HepG2 (cell line): Measurements from ENCODE around the gene ANKRD11. TPM values are rescaled to one million over a fixed set of nuclear protein-coding genes. Genes with fewer than 3 reads are reported as not detected.

Experiments
- FOSL1 ChIP-seq: sonication (generic); formaldehyde crosslinking; IDR thresholded peaks from 2 replicates; pipeline ENCODE4 v1.9.0; 2021; ENCODE audit warnings: missing genetic modification reagents, borderline replicate concordance
- HNRNPLL ChIP-seq: fragments of 200-400 bp; formaldehyde crosslinking; IDR thresholded peaks from 2 replicates; pipeline ENCODE4 v1.6.1; 2017; ENCODE audit warnings: mild to moderate bottlenecking, low read depth, low read length; ENCODE audit not compliant: poor library complexity, severe bottlenecking
- KDM3A ChIP-seq: IDR thresholded peaks from 2 replicates; pipeline ENCODE4 v1.6.1; 2018; ENCODE audit warnings: low read depth, missing compliant biosample characterization
- MED13 ChIP-seq: sonication (generic); formaldehyde crosslinking; IDR thresholded peaks from 2 replicates; pipeline ENCODE4 v1.5.0; 2020; ENCODE audit warnings: missing genetic modification reagents
- MLLT10 ChIP-seq: sonication (generic); formaldehyde crosslinking; IDR thresholded peaks from 2 replicates; pipeline ENCODE4 v1.4.0; 2020; ENCODE audit warnings: missing genetic modification reagents
- NPAS2 ChIP-seq: sonication (generic); formaldehyde crosslinking; IDR thresholded peaks from 2 replicates; pipeline ENCODE4 v1.8.0; 2022; ENCODE audit warnings: mild to moderate bottlenecking, missing genetic modification reagents, borderline replicate concordance
- SALL2 ChIP-seq: sonication (generic); formaldehyde crosslinking; IDR thresholded peaks from 2 replicates; pipeline ENCODE4 v1.8.1; 2023; ENCODE audit warnings: mild to moderate bottlenecking, missing genetic modification reagents, inconsistent platforms
- SIN3A ChIP-seq: IDR thresholded peaks from 2 replicates; pipeline ENCODE4 v1.6.1; 2011; ENCODE audit warnings: low read depth, mild to moderate bottlenecking, control low read depth, low read length, borderline replicate concordance
- SMAD1 ChIP-seq: sonication (generic); formaldehyde crosslinking; IDR thresholded peaks from 2 replicates; pipeline ENCODE4 v1.4.0; 2020; ENCODE audit warnings: missing genetic modification reagents, low read depth, mild to moderate bottlenecking, borderline replicate concordance
- THAP11 ChIP-seq: IDR thresholded peaks from 2 replicates; pipeline ENCODE4 v1.6.1; 2016; ENCODE audit warnings: missing biosample characterization, missing genetic modification reagents
- ZEB1 ChIP-seq: IDR thresholded peaks from 2 replicates; pipeline ENCODE4 v1.6.1; 2012; ENCODE audit warnings: mild to moderate bottlenecking, low read depth, inconsistent platforms; ENCODE audit not compliant: insufficient replicate concordance
- ZFAT ChIP-seq: sonication (generic); formaldehyde crosslinking; conservative IDR thresholded peaks from 2 replicates; pipeline ENCODE4 v1.8.1; 2023; ENCODE audit warnings: missing genetic modification reagents, inconsistent platforms
- ZNF10 ChIP-seq: sonication (generic); formaldehyde crosslinking; IDR thresholded peaks from 2 replicates; pipeline ENCODE4 v1.4.0; 2020; ENCODE audit warnings: mild to moderate bottlenecking, low read depth, missing genetic modification reagents, borderline replicate concordance
- ZNF124 ChIP-seq: sonication (generic); formaldehyde crosslinking; IDR thresholded peaks from 2 replicates; pipeline ENCODE4 v1.4.0; 2020; ENCODE audit warnings: missing genetic modification reagents
- ZNF496 ChIP-seq: sonication (generic); formaldehyde crosslinking; IDR thresholded peaks from 2 replicates; pipeline ENCODE4 v1.8.1; 2023; ENCODE audit warnings: mild to moderate bottlenecking, moderate library complexity, missing genetic modification reagents; ENCODE audit not compliant: insufficient replicate concordance
- ZSCAN21 ChIP-seq: sonication (generic); formaldehyde crosslinking; IDR thresholded peaks from 2 replicates; pipeline ENCODE4 v1.8.0; 2022; ENCODE audit warnings: mild to moderate bottlenecking, missing genetic modification reagents, moderate library complexity, borderline replicate concordance
- polyA plus RNA-seq, 8 experiments: library from polyadenylated mRNA; depleted of rRNA in 3 of 8; stranded (reverse) in 7 of 8; unstranded in 1 of 8; fragments of >200 nt; fragmentation: Illumina TruSeq in 4 of 8; extraction: Trizol in 4 of 8; gene quantifications; 2 replicates each; pipeline versions ENCODE4 v1.2.1 to v1.2.3, GENCODE V29; 2011 to 2016; ENCODE audit warnings: low read depth in 4 of 8, missing spikeins in 1 of 8, mixed read lengths in 1 of 8; ENCODE audit not compliant: insufficient read depth in 1 of 8
- total RNA-seq, 5 experiments: library from RNA; depleted of rRNA; stranded (reverse); fragments of >200 nt; fragmentation: Illumina TruSeq; extraction: Trizol; gene quantifications; 2 replicates each; pipeline ENCODE4 v1.2.3, GENCODE V29; 2016; ENCODE audit warnings: low read depth in 1 of 5
- TF ChIP-seq, protein P1 (sequence below): sonication (generic); formaldehyde crosslinking; IDR thresholded peaks from 2 replicates; pipeline ENCODE4 v1.4.0; 2020; ENCODE audit warnings: mild to moderate bottlenecking, missing genetic modification reagents
- TF ChIP-seq, protein P2 (sequence below): sonication (generic); formaldehyde crosslinking; IDR thresholded peaks from 2 replicates; pipeline ENCODE4 v1.5.0; 2020; ENCODE audit warnings: mild to moderate bottlenecking, missing genetic modification reagents, moderate library complexity
- TF ChIP-seq, protein P3 (sequence below): sonication (generic); formaldehyde crosslinking; IDR thresholded peaks from 2 replicates; pipeline ENCODE4 v1.4.0; 2020; ENCODE audit warnings: missing genetic modification reagents, borderline replicate concordance
- TF ChIP-seq, protein P4 (sequence below): sonication (generic); formaldehyde crosslinking; IDR thresholded peaks from 2 replicates; pipeline ENCODE4 v1.4.0; 2020; ENCODE audit warnings: missing genetic modification reagents

ANKRD11 gene
- total and polyA plus RNA-seq, 2 of the 13 experiments (the other 11 are each of a cell fraction or from before 2014, with no cell fraction given): 21.4 to 38.4 TPM

DNA sequence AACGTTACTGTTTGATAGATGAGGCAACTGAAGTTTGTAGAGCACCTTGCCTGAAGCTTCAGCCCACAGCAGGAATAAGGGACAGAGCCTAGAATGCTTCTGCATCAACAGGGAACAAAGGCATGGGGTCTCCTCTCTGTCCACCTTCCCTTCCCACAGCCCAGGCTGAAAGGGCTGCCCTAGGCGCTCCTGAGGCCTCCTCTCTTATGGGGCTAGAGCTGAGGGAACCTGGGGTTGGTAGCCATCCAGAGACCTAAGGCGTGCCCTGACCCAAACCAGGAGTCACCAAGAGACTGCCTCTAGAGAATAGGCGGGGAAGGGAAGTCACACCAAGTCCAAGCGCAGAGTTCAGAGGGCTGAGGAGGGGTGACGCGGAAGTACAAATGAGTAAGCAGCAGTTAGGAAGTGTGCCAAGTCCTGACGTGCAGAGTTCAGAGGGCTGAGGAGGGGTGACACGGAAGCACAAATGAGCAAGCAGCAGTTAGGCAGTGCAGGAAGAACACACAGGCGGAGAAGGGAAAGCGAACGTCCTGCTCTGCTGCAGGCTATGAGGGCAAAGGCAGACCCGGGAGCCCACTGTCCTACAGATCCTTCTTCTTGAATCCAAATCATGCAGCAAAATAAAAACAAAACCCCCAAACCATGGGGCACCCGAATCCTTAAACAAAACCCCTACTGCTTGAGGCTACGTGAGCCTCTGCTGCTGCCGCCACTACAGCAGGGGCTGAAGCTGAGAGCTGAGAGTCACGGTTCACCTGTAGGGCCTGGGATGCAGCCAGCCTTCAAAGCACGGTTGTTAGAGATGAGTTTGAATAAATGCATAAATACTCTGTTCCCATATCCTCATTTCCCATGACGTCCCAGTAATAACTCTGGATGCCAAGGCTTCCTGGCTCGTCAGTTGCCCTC, 15.1 kb upstream of the ANKRD11 start (continued):
- TF ChIP-seq ZNF496 (CRISPR knock-in tag) (no peak), FOSL1 (CRISPR knock-in tag) (peak; percentile 25; the same call in 1 of the 2 replicates), SIN3A (peak; percentile 96), ZSCAN21 (no peak), MLLT10 (CRISPR knock-in tag) (no peak), SALL2 (CRISPR knock-in tag) (peak; percentile 41), MED13 (no peak), ZEB1 (no peak), KDM3A (peak; percentile 85), ZNF10 (CRISPR knock-in tag) (no peak), SMAD1 (peak; percentile 93), ZNF124 (CRISPR knock-in tag) (peak; percentile 75), THAP11 (CRISPR knock-in tag) (peak; percentile 91), ZFAT (CRISPR knock-in tag) (no peak), HNRNPLL (no peak), NPAS2 (CRISPR knock-in tag) (no peak)
- TF ChIP-seq, protein P1, sequence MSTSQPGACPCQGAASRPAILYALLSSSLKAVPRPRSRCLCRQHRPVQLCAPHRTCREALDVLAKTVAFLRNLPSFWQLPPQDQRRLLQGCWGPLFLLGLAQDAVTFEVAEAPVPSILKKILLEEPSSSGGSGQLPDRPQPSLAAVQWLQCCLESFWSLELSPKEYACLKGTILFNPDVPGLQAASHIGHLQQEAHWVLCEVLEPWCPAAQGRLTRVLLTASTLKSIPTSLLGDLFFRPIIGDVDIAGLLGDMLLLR (CRISPR knock-in tag): peak; percentile 60; the same call in 1 of the 2 replicates
- TF ChIP-seq, protein P2, sequence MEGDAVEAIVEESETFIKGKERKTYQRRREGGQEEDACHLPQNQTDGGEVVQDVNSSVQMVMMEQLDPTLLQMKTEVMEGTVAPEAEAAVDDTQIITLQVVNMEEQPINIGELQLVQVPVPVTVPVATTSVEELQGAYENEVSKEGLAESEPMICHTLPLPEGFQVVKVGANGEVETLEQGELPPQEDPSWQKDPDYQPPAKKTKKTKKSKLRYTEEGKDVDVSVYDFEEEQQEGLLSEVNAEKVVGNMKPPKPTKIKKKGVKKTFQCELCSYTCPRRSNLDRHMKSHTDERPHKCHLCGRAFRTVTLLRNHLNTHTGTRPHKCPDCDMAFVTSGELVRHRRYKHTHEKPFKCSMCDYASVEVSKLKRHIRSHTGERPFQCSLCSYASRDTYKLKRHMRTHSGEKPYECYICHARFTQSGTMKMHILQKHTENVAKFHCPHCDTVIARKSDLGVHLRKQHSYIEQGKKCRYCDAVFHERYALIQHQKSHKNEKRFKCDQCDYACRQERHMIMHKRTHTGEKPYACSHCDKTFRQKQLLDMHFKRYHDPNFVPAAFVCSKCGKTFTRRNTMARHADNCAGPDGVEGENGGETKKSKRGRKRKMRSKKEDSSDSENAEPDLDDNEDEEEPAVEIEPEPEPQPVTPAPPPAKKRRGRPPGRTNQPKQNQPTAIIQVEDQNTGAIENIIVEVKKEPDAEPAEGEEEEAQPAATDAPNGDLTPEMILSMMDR (CRISPR knock-in tag): peak; percentile 32; the same call in 1 of the 2 replicates
- TF ChIP-seq, protein P3, sequence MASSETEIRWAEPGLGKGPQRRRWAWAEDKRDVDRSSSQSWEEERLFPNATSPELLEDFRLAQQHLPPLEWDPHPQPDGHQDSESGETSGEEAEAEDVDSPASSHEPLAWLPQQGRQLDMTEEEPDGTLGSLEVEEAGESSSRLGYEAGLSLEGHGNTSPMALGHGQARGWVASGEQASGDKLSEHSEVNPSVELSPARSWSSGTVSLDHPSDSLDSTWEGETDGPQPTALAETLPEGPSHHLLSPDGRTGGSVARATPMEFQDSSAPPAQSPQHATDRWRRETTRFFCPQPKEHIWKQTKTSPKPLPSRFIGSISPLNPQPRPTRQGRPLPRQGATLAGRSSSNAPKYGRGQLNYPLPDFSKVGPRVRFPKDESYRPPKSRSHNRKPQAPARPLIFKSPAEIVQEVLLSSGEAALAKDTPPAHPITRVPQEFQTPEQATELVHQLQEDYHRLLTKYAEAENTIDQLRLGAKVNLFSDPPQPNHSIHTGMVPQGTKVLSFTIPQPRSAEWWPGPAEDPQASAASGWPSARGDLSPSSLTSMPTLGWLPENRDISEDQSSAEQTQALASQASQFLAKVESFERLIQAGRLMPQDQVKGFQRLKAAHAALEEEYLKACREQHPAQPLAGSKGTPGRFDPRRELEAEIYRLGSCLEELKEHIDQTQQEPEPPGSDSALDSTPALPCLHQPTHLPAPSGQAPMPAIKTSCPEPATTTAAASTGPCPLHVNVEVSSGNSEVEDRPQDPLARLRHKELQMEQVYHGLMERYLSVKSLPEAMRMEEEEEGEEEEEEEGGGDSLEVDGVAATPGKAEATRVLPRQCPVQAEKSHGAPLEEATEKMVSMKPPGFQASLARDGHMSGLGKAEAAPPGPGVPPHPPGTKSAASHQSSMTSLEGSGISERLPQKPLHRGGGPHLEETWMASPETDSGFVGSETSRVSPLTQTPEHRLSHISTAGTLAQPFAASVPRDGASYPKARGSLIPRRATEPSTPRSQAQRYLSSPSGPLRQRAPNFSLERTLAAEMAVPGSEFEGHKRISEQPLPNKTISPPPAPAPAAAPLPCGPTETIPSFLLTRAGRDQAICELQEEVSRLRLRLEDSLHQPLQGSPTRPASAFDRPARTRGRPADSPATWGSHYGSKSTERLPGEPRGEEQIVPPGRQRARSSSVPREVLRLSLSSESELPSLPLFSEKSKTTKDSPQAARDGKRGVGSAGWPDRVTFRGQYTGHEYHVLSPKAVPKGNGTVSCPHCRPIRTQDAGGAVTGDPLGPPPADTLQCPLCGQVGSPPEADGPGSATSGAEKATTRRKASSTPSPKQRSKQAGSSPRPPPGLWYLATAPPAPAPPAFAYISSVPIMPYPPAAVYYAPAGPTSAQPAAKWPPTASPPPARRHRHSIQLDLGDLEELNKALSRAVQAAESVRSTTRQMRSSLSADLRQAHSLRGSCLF (CRISPR knock-in tag): no peak
- TF ChIP-seq, protein P4, sequence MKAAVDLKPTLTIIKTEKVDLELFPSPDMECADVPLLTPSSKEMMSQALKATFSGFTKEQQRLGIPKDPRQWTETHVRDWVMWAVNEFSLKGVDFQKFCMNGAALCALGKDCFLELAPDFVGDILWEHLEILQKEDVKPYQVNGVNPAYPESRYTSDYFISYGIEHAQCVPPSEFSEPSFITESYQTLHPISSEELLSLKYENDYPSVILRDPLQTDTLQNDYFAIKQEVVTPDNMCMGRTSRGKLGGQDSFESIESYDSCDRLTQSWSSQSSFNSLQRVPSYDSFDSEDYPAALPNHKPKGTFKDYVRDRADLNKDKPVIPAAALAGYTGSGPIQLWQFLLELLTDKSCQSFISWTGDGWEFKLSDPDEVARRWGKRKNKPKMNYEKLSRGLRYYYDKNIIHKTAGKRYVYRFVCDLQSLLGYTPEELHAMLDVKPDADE (CRISPR knock-in tag): no peak
